ENCODE measurements around the gene RIMS1. TPM values are rescaled to one million over a fixed set of nuclear protein-coding genes. Genes with fewer than 3 reads are reported as not detected.

The RIMS1 gene
- total and polyA plus RNA-seq, 2 donors (not counting 3 experiments of a cell fraction or from before 2014, with no cell fraction given) = 0.15 TPM; not detected in 1

GRCh38 chr6:71887006-71887743 is 825 bp downstream of the RIMS1 start:
- H2AFZ ChIP-seq (ENCODE audit: low read depth, low read length) = peak overlapping the region; percentile 19
- H3K27ac ChIP-seq (ENCODE audit: insufficient read depth, low read depth, low read length) = no peak overlapping the region
- CTCF ChIA-PET = no interaction called here
- H3K4me1 ChIP-seq (ENCODE audit: control insufficient read depth, extremely low read depth, insufficient read depth, low read length) = no peaks in the 10 kb centered on the region
- no peaks in the 10 kb centered on the region for H3K9me1 ChIP-seq (replicated peaks; ENCODE audit: control insufficient read depth, extremely low read depth, insufficient read depth, low read length)
- no peaks in the 10 kb centered on the region for H3K79me2 ChIP-seq (ENCODE audit: control insufficient read depth, insufficient read depth, low read length)
- peak; percentile 1 for DNase-seq (ENCODE audit: low read depth, low spot score)
- H3K36me3 ChIP-seq (ENCODE audit: control insufficient read depth in 2 of 2, extremely low read depth in 1 of 2, insufficient read depth in 2 of 2, low read length in 2 of 2) = no peaks in the 10 kb centered on the region
- dilution Hi-C loops (cut with MboI; ENCODE audit: extremely low pct_ligation_motif_present, low sequenced_read_pairs) (no loop called here), intact Hi-C loops (cut with micrococcal nuclease) (no loop called here)
- H3K27me3 ChIP-seq (ENCODE audit: control insufficient read depth in 2 of 2, insufficient read depth in 2 of 2, low read length in 2 of 2) = peaks cover 16 to 25% of the 10 kb centered on the region in 2 experiments
- FAIRE-seq = no peak
- no peaks in the 10 kb centered on the region for H3K9me3 ChIP-seq (replicated peaks; ENCODE audit: control insufficient read depth, insufficient read depth, low read length)
- H4K20me1 ChIP-seq (replicated peaks; ENCODE audit: control insufficient read depth, extremely low read depth, insufficient read depth, low read length) = no peaks in the 10 kb centered on the region
- H3K4me3 ChIP-seq (replicated peaks in 1 of 3; ENCODE audit: insufficient read depth in 1 of 3, low read depth in 1 of 3, low read length in 3 of 3) = peak overlapping the region in 1 of 3 experiments; percentile 8
- POLR2A ChIA-PET = no interaction called here
- no peak overlapping the region for H3K9ac ChIP-seq (replicated peaks; ENCODE audit: extremely low read depth, insufficient read depth, low read length)
- TF ChIP-seq MYC (IDR thresholded peaks at IDR 0.05; ENCODE audit: low read depth, low read length) = no peak
- no peak for TF ChIP-seq JUN (IDR thresholded peaks at IDR 0.05; ENCODE audit: borderline replicate concordance, insufficient read depth, insufficient read length, low read depth)
- TF ChIP-seq, protein P1, sequence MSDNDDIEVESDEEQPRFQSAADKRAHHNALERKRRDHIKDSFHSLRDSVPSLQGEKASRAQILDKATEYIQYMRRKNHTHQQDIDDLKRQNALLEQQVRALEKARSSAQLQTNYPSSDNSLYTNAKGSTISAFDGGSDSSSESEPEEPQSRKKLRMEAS (IDR thresholded peaks at IDR 0.05; ENCODE audit: insufficient read depth, insufficient read length) = no peak
- TF ChIP-seq POLR2AphosphoS5 (IDR thresholded peaks at IDR 0.05; ENCODE audit: insufficient read depth, low read depth, low read length) = no peak
- no peak for TF ChIP-seq GATA2 (IDR thresholded peaks at IDR 0.05; ENCODE audit: insufficient read depth, insufficient read length, low read depth, low read length)
- TF ChIP-seq EZH2 (IDR thresholded peaks at IDR 0.05; ENCODE audit: borderline replicate concordance, low read depth, low read length, severe bottlenecking) = peak; percentile 26
- no TSS peak for BruUV-seq (replicated peaks)
- H3K4me2 ChIP-seq (ENCODE audit: insufficient read depth, low read length) = no peak overlapping the region

GRCh38 chr6:71887744-71888230 is 1.4 kb downstream of the RIMS1 start:
- Histone ChIP-seq H3K27me3 (ENCODE audit: control insufficient read depth in 2 of 2, insufficient read depth in 2 of 2, low read length in 2 of 2) (peaks cover 16 to 25% of the 10 kb centered on the region in 2 experiments), H3K27ac (ENCODE audit: insufficient read depth, low read depth, low read length) (no peak overlapping the region), H3K4me1 (ENCODE audit: control insufficient read depth, extremely low read depth, insufficient read depth, low read length) (no peaks in the 10 kb centered on the region), H2AFZ (ENCODE audit: low read depth, low read length) (no peak overlapping the region), H3K36me3 (ENCODE audit: control insufficient read depth in 2 of 2, extremely low read depth in 1 of 2, insufficient read depth in 2 of 2, low read length in 2 of 2) (no peaks in the 10 kb centered on the region), H3K9me1 (replicated peaks; ENCODE audit: control insufficient read depth, extremely low read depth, insufficient read depth, low read length) (no peaks in the 10 kb centered on the region), H3K9me3 (replicated peaks; ENCODE audit: control insufficient read depth, insufficient read depth, low read length) (no peaks in the 10 kb centered on the region), H3K9ac (replicated peaks; ENCODE audit: extremely low read depth, insufficient read depth, low read length) (no peak overlapping the region), H4K20me1 (replicated peaks; ENCODE audit: control insufficient read depth, extremely low read depth, insufficient read depth, low read length) (no peaks in the 10 kb centered on the region), H3K79me2 (ENCODE audit: control insufficient read depth, insufficient read depth, low read length) (no peaks in the 10 kb centered on the region), H3K4me2 (ENCODE audit: insufficient read depth, low read length) (no peak overlapping the region), H3K4me3 (replicated peaks in 1 of 3; ENCODE audit: insufficient read depth in 1 of 3, low read depth in 1 of 3, low read length in 3 of 3) (no peak overlapping the region)
- no TSS peak for BruUV-seq (replicated peaks)
- intact Hi-C loops (cut with micrococcal nuclease) (no loop called here), dilution Hi-C loops (cut with MboI; ENCODE audit: extremely low pct_ligation_motif_present, low sequenced_read_pairs) (no loop called here)
- FAIRE-seq = no peak
- POLR2A ChIA-PET = no interaction called here
- DNase-seq (ENCODE audit: low read depth, low spot score) = no peak
- TF ChIP-seq JUN (IDR thresholded peaks at IDR 0.05; ENCODE audit: borderline replicate concordance, insufficient read depth, insufficient read length, low read depth) = no peak
- no peak for TF ChIP-seq MYC (IDR thresholded peaks at IDR 0.05; ENCODE audit: low read depth, low read length)
- CTCF ChIA-PET = no interaction called here
